Heart left ventricle (tissue), 16 donors: ENCODE measurements around the gene DPF1. TPM values are rescaled to one million over a fixed set of nuclear protein-coding genes. Genes with fewer than 3 reads are reported as not detected.

Source experiments
- ATAC-seq, 4 donors: fragments of 200-7000 bp; cut with Tn5 transposase; one replicate each; pipeline ENCODE4 v1.9.1; 2020 to 2022; ENCODE audit warnings: moderate library complexity in 4 of 4, mild to moderate bottlenecking in 3 of 4, moderate number of reproducible peaks in 1 of 4
- DNase-seq, 5 donors: peaks; one replicate each; pipeline ENCODE4 v3.0.0-alpha.2; 2020
- H3K27ac ChIP-seq, 12 donors: fragments of 200-600 bp; sonication (generic) in 4 of 12; one replicate each; pipeline versions ENCODE4 v1.5.0 to v1.8.0; 2016 to 2022; ENCODE audit warnings: mild to moderate bottlenecking in 2 of 12
- H3K27me3 ChIP-seq, 9 donors: fragments of 200-600 bp; sonication (generic) in 2 of 9; one replicate each; pipeline versions ENCODE4 v1.5.1 to v1.8.0; 2016 to 2022; ENCODE audit warnings: mild to moderate bottlenecking in 3 of 9
- H3K36me3 ChIP-seq, 9 donors: fragments of 200-600 bp; sonication (generic) in 2 of 9; one replicate each; pipeline versions ENCODE4 v1.5.0 to v1.8.0; 2018 to 2022; ENCODE audit warnings: mild to moderate bottlenecking in 2 of 9
- H3K4me1 ChIP-seq, 12 donors: fragments of 200-600 bp; sonication (generic) in 4 of 12; one replicate each; pipeline versions ENCODE4 v1.5.0 to v1.8.0; 2016 to 2022; ENCODE audit warnings: mild to moderate bottlenecking in 3 of 12
- H3K4me3 ChIP-seq, 12 donors: fragments of 200-600 bp; sonication (generic) in 4 of 12; one replicate each; pipeline versions ENCODE4 v1.5.0 to v1.8.0; 2017 to 2022; ENCODE audit warnings: mild to moderate bottlenecking in 9 of 12, moderate library complexity in 4 of 12
- H3K9me3 ChIP-seq, 12 donors: fragments of 200-600 bp; sonication (generic) in 4 of 12; one replicate each; pipeline versions ENCODE4 v1.5.0 to v1.8.0; 2016 to 2022; ENCODE audit warnings: mild to moderate bottlenecking in 1 of 12
- CTCF ChIP-seq, 12 donors: fragments of 200-600 bp; sonication (generic) in 4 of 12; IDR thresholded peaks; one replicate each; pipeline versions ENCODE4 v1.5.0 to v1.8.0; 2018 to 2022; ENCODE audit warnings: antibody characterized with exemption in 12 of 12, mild to moderate bottlenecking in 5 of 12
- POLR2A ChIP-seq, 2 donors: fragments of 450-650 bp; IDR thresholded peaks; one replicate each; pipeline ENCODE4 v1.6.1; 2017; ENCODE audit warnings: antibody characterized with exemption in 2 of 2, mild to moderate bottlenecking in 2 of 2, moderate library complexity in 2 of 2
- WGBS, 4 donors: extraction: QIAGEN DNeasy Blood & Tissue Kit in 2 of 4; methylation state at CpG; one replicate each; pipeline versions ENCODE4 v1.1.5 to v1.1.7; 2013 to 2018; 5-methylcytosine and 5-hydroxymethylcytosine counted together
- intact Hi-C, 10 donors: fragments of 100-400 bp; cut with DNase I; formaldehyde crosslinking; loops; one replicate each; pipeline versions ENCODE4 v1.11.1 to v1.14.2; 2022
- polyA plus RNA-seq, 2 donors: library from polyadenylated mRNA; stranded (reverse); fragments of 200-250 nt; gene quantifications; one replicate each; pipeline ENCODE4 v1.2.3, GENCODE V29; 2013
- total RNA-seq, 9 donors: library from RNA; depleted of rRNA in 2 of 9; stranded (reverse); fragments of >200 nt in 2 of 9; fragmentation: NEBNext Ultra II Directional in 3 of 9; extraction: Animal tissue kit (Norgen Biotek cat#: 25700) in 3 of 9; gene quantifications; one replicate each; pipeline versions ENCODE4 v1.1.0 to v1.2.4, GENCODE V29; 2016 to 2023
- donor health status: ischemic (EF 13 %, LVEDD 7.1; RV severe dilation, severe dysfunction).
- donor health status: healthy with polysubstance abuse.
- donor health status: DM: no; HTN: yes; CAD: no.
- donor health status: DM: no; HTN: no; CAD: no.
- donor health status: ischemic (EF 25% LVEDD 6.9; RV normal size, moderate dysfunction).
- donor health status: ischemic (EF 25% LVEDD 5.7; RV mildly dilated, moderate dysfunction).
- donor health status: healthy.
- donor health status: DM: yes; HTN: yes; CAD: no.
- donor health status: ischemic (EF 35%, LVEDD 5.7; RV mildly dilated, moderate dysfunction).
- donor health status: nonischemic (EF 11% LVEDD 7.7; RV severe dilation, severe dysfunction).
- donor health status: DM: yes; HTN: yes; CAD: no.
- donor health status: PGD.
- donor health status: ischemic (EF 29% LVEDD 5.4; RV normal size, mild dysfunction).
- donor health status: nonischemic (EF 23%, LVEDD 6.1; RV moderate dilation, normal function).

Gene DPF1
- total and polyA plus RNA-seq, 11 donors = 0.11 to 1.2 (median 0.37) TPM; not detected in 2

DNA sequence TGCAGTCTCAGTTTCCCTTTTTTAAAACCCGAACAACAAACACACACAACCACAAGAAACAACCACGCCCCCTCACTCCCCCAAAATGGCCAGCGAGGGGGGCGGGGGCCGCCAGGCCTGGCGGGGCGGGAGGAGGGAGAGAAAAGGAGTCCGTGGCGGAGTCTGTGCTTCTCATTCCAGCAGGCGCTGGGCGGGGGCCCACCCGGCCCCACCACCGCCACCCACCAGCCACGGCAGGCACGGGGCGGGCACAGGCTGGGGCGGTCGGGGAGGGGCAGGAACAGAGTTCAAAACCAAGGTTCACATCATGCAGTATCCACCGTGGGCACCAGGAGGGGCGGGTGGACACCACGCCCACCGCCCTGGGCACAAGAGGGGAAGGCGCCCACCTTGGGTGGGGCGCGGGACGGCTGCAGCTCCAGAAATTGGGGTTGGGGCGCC, 12.9 kb downstream of the DPF1 start:
- 15 to 19% (median 18%) methylated on average over 20 to 27 of the region's 27 CpGs for WGBS, 4 donors
- peak in 1 of 4 donors; percentile 2 for ATAC-seq
- peak overlapping the region in 5 of 12 donors; percentile 16 to 92 (median 82) for H3K27ac ChIP-seq
- H3K9me3 ChIP-seq = no peaks in the 10 kb centered on the region
- peak in 1 of 5 donors; percentile 66 for DNase-seq
- H3K4me3 ChIP-seq = peak overlapping the region in 7 of 12 donors; percentile 24 to 50 (median 35)
- intact Hi-C loops = no loop called here
- peaks cover 0 to 38% (median 16%) of the 10 kb centered on the region in 9 donors for H3K27me3 ChIP-seq
- TF ChIP-seq CTCF (IDR thresholded peaks at IDR 0.05) = peak in 1 of 12 donors; percentile 7
- no peak for TF ChIP-seq POLR2A (IDR thresholded peaks at IDR 0.05)
- peaks cover 0 to 10% (median 6%) of the 10 kb centered on the region in 9 donors for H3K36me3 ChIP-seq
- peaks cover 0 to 29% (median 17%) of the 10 kb centered on the region in 12 donors for H3K4me1 ChIP-seq

DNA sequence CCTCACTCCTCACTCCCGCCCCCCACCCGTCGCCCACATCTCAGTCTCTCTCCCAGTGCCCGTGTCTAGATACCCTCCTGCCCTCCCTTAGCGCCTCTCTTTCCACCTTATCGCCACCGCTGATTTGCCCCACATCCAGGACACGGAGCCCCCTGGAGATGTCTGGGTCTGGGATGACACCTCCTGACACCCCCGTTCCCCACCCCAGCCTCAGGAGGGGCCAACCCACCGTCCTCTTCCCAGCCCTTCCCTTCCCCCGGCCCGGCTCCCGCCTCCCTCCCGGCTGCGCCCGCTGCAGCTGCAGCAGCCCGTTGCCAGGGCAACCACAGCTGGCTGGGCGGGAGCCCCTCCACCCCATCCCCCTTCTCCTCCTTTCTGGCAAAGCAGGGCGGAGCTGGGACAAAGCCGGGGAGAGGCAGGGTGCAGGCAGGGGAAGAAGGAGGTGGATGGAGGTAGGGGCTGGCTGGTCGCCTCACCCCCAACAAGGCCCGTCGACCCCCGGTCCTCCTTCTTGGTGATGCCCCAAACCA, 13.5 kb downstream of the DPF1 start:
- intact Hi-C loops = loop anchor here in 1 of 10 donors (1.0 kb wide), 1 partner anchor 27 kb away; no protein-coding TSS in a partner anchor
- peak; percentile 57 to 73 (median 62) for ATAC-seq
- no peaks in the 10 kb centered on the region for H3K9me3 ChIP-seq
- peak overlapping the region in 10 of 12 donors; percentile 47 to 92 (median 76) for H3K27ac ChIP-seq
- H3K27me3 ChIP-seq = peaks cover 0 to 38% (median 16%) of the 10 kb centered on the region in 9 donors
- peak overlapping the region in 8 of 12 donors; percentile 10 to 50 (median 32) for H3K4me3 ChIP-seq
- 3 to 5% (median 3%) methylated on average over 23 to 24 of the region's 24 CpGs for WGBS, 4 donors
- peak; percentile 66 to 84 (median 77) for DNase-seq
- no peak for TF ChIP-seq CTCF (IDR thresholded peaks at IDR 0.05)
- TF ChIP-seq POLR2A (IDR thresholded peaks at IDR 0.05) = no peak
- peaks cover 0 to 29% (median 17%) of the 10 kb centered on the region in 12 donors for H3K4me1 ChIP-seq
- H3K36me3 ChIP-seq = peaks cover 0 to 16% (median 7%) of the 10 kb centered on the region in 9 donors

DNA sequence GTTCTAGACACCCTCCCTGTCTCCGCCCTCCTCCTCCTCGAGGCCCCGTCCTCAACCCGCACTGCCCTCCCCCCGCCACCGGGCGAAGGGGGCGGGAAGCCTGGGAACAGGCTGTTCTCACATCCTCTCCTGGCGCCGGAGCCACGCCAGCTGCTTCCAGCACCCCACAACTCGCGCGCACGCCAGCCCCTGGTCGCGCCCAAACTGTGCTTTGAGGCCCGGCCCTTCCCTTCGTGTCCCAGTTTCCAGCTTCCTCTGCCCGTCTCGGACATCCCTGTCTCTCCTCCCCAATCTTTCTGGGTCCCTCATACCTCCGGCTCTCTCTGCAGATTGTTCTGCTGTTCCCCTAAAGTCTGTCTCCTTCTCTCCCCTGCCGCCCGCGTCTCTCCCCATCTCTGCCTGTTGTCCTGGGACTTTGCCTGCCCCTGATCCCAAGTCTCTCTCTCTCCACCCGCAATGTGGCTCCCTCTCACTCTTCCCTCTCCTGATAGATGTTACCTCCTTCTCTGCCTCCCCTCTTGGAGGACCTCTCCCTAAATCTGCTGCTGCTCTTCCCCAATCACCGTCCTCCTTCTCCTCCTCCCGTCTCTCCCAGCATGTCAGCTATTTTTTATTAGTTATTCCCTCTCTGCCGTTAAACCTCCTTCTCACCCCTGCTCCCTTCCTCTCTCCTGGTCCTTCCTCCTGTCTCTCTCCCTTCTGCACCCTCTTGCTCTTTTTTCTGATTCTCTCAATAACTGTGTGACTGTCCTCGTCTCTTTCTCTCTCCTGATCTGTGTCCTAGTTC, 14.2 kb downstream of the DPF1 start:
- ATAC-seq (peak; percentile 82 to 90 (median 88)), DNase-seq (peak; percentile 76 to 90 (median 86))
- Histone ChIP-seq H3K27ac (peak overlapping the region in 11 of 12 donors; percentile 53 to 92 (median 72)), H3K36me3 (peaks cover 0 to 20% (median 8%) of the 10 kb centered on the region in 9 donors), H3K4me3 (peak overlapping the region in 10 of 12 donors; percentile 2 to 50 (median 31)), H3K4me1 (peaks cover 0 to 29% (median 17%) of the 10 kb centered on the region in 12 donors), H3K9me3 (no peaks in the 10 kb centered on the region), H3K27me3 (peaks cover 0 to 38% (median 16%) of the 10 kb centered on the region in 9 donors)
- TF ChIP-seq CTCF (IDR thresholded peaks at IDR 0.05) (no peak), POLR2A (IDR thresholded peaks at IDR 0.05) (no peak)
- WGBS, 4 donors = 3 to 7% (median 4%) methylated on average over 21 to 30 of the region's 30 CpGs
- intact Hi-C loops = loop anchor here in 1 of 10 donors (1.0 kb wide), 1 partner anchor 27 kb away; no protein-coding TSS in a partner anchor

- Histone ChIP-seq H3K4me1 (peaks cover 0 to 29% (median 17%) of the 10 kb centered on the region in 12 donors), H3K4me3 (peak overlapping the region in 10 of 12 donors; percentile 0 to 50 (median 31)), H3K27me3 (peaks cover 0 to 38% (median 16%) of the 10 kb centered on the region in 9 donors), H3K36me3 (peaks cover 0 to 26% (median 15%) of the 10 kb centered on the region in 9 donors), H3K9me3 (no peaks in the 10 kb centered on the region), H3K27ac (peak overlapping the region in 11 of 12 donors; percentile 33 to 92 (median 72))
- WGBS, 4 donors = 22 to 45% (median 30%) methylated on average over 4 to 5 of the region's 5 CpGs
- no peak for ATAC-seq
- no peak for DNase-seq
- TF ChIP-seq POLR2A (IDR thresholded peaks at IDR 0.05) (no peak), CTCF (IDR thresholded peaks at IDR 0.05) (no peak)
- intact Hi-C loops = no loop called here
Measured at GRCh38 chr19:38209152-38209551, 14.9 kb downstream of the DPF1 start.
